GM12878 (cell line): ENCODE measurements around the gene COL18A1. TPM values are rescaled to one million over a fixed set of nuclear protein-coding genes. Genes with fewer than 3 reads are reported as not detected.

Experiments used
- ATAC-seq: fragments of 200-7000 bp; cut with Tn5 transposase; 3 replicates; pipeline ENCODE4 v1.9.1; 2020; ENCODE audit warnings: mild to moderate bottlenecking, moderate library complexity
- BruUV-seq: library from RNA; stranded (reverse); fragments of 400-500 nt; replicated peaks from 2 replicates; lab custom pipeline; 2021; lab: Mats Ljungman, UMichigan
- CTCF ChIA-PET: fragments of 300-600 bp; sonication (Branson Sonifier 250); formaldehyde crosslinking; extraction: SDS; loops from one replicate; lab custom pipeline; 2021; ENCODE audit warnings: inconsistent platforms; lab: Yijun Ruan, JAX
- POLR2A ChIA-PET: fragments of 350-600 bp; formaldehyde crosslinking; extraction: SDS; loops from one replicate; lab custom pipeline; 2021; ENCODE audit warnings: inconsistent platforms; lab: Charles Lee
- RAD21 ChIA-PET: fragments of 300-600 bp; sonication (Branson Sonifier 250); formaldehyde crosslinking; loops from one replicate; lab custom pipeline; 2023; ENCODE audit warnings: antibody characterized with exemption; ENCODE audit not compliant: unreplicated experiment; lab: Charles Lee
- SMC1A ChIA-PET: fragments of 300-600 bp; sonication (Branson Sonifier 250); formaldehyde crosslinking; loops from one replicate; lab custom pipeline; 2023; ENCODE audit not compliant: unreplicated experiment, uncharacterized antibody; lab: Charles Lee
- DNase-seq: peaks from one replicate; pipeline ENCODE4 v3.0.0-alpha.2; 2011; ENCODE audit warnings: low read depth, low spot score
- FAIRE-seq: peaks from 3 replicates; lab custom pipeline; 2011; peaks lifted over from hg19 to GRCh38; lab: Jason Lieb, UNC
- H2AFZ ChIP-seq: 2 replicates; pipeline ENCODE4 v1.6.0; 2011; ENCODE audit warnings: low read depth, low read length, control low read depth; ENCODE audit not compliant: control insufficient read depth
- H3K27ac ChIP-seq: 2 replicates; pipeline ENCODE4 v1.5.1; 2011; ENCODE audit warnings: control low read depth; ENCODE audit not compliant: control insufficient read depth, insufficient read depth
- H3K27me3 ChIP-seq, 2 experiments: replicated peaks in 1 of 2; 2 replicates each; pipeline versions ENCODE4 v1.6.0 to v1.6.1; 2011; ENCODE audit warnings: low read length in 1 of 2; ENCODE audit not compliant: control insufficient read depth in 2 of 2, insufficient read depth in 2 of 2
- H3K36me3 ChIP-seq, 2 experiments: 2 replicates each; pipeline ENCODE4 v1.5.1; 2011; ENCODE audit warnings: low read length in 1 of 2; ENCODE audit not compliant: control insufficient read depth in 2 of 2, insufficient read depth in 2 of 2
- H3K4me1 ChIP-seq: 2 replicates; pipeline ENCODE4 v1.6.1; 2011; ENCODE audit warnings: mild to moderate bottlenecking, low read length, moderate library complexity, mixed read lengths; ENCODE audit not compliant: control insufficient read depth, insufficient read depth
- H3K4me2 ChIP-seq: 2 replicates; pipeline ENCODE4 v1.6.0; 2011; ENCODE audit warnings: control low read depth; ENCODE audit not compliant: control insufficient read depth, insufficient read depth
- H3K4me3 ChIP-seq: fragments of 200-600 bp; sonication (generic); 2 replicates; pipeline ENCODE4 v1.5.1; 2016
- H3K79me2 ChIP-seq: 2 replicates; pipeline ENCODE4 v1.6.0; 2011; ENCODE audit warnings: low read length; ENCODE audit not compliant: control insufficient read depth, insufficient read depth
- H3K9ac ChIP-seq: 2 replicates; pipeline ENCODE4 v1.8.0; 2011; ENCODE audit warnings: low read length, control low read depth, mixed read lengths; ENCODE audit not compliant: control insufficient read depth, insufficient read depth
- H3K9me3 ChIP-seq: replicated peaks from 3 replicates; pipeline ENCODE4 v1.5.1; 2011; ENCODE audit warnings: mild to moderate bottlenecking, low read length; ENCODE audit not compliant: control insufficient read depth, insufficient read depth
- H4K20me1 ChIP-seq: 2 replicates; pipeline ENCODE4 v1.6.0; 2011; ENCODE audit not compliant: control insufficient read depth, insufficient read depth
- CBX3 ChIP-seq: fragments of 200-600 bp; sonication (generic); IDR thresholded peaks from 2 replicates; pipeline ENCODE4 v1.6.1; 2016; ENCODE audit warnings: low read depth, borderline replicate concordance
- E4F1 ChIP-seq: fragments of 450-650 bp; IDR thresholded peaks from 2 replicates; pipeline ENCODE4 v1.6.1; 2018; ENCODE audit warnings: borderline replicate concordance, mild to moderate bottlenecking; ENCODE audit not compliant: partially characterized antibody
- EGR1 ChIP-seq, 2 experiments: IDR thresholded peaks; 1 replicate in 1 of 2; 2 replicates in 1 of 2; pipeline ENCODE4 v1.6.1; 2011 to 2012; ENCODE audit warnings: low read depth in 2 of 2, low read length in 2 of 2, borderline replicate concordance in 1 of 2, mild to moderate bottlenecking in 1 of 2, moderate library complexity in 1 of 2
- HDAC6 ChIP-seq: fragments of 200-600 bp; sonication (generic); IDR thresholded peaks from one replicate; pipeline ENCODE4 v1.8.0; 2017; ENCODE audit warnings: antibody characterized with exemption; ENCODE audit not compliant: unreplicated experiment
- LARP7 ChIP-seq: fragments of 450-650 bp; IDR thresholded peaks from 2 replicates; pipeline ENCODE4 v1.6.1; 2017; ENCODE audit warnings: mild to moderate bottlenecking
- NR2C1 ChIP-seq: fragments of 450-650 bp; IDR thresholded peaks from 2 replicates; pipeline ENCODE4 v1.6.1; 2017; ENCODE audit warnings: antibody characterized with exemption, mild to moderate bottlenecking, moderate library complexity
- NR2C2 ChIP-seq: IDR thresholded peaks from 2 replicates; pipeline ENCODE4 v1.6.1; 2011; ENCODE audit warnings: borderline replicate concordance, low read depth; ENCODE audit not compliant: control insufficient read depth, insufficient read length
- PAX5 ChIP-seq: IDR thresholded peaks from 2 replicates; pipeline ENCODE4 v1.6.1; 2011; ENCODE audit warnings: low read depth, low read length, borderline replicate concordance
- RB1 ChIP-seq: fragments of 450-650 bp; formaldehyde crosslinking; IDR thresholded peaks from 2 replicates; pipeline ENCODE4 v1.6.1; 2017; ENCODE audit warnings: mild to moderate bottlenecking, borderline replicate concordance
- RFX5 ChIP-seq: IDR thresholded peaks from 2 replicates; pipeline ENCODE4 v1.6.1; 2011; ENCODE audit warnings: low read depth, low read length, improper control_type of control experiment
- SIN3A ChIP-seq: IDR thresholded peaks from 2 replicates; pipeline ENCODE4 v1.6.1; 2012; ENCODE audit warnings: low read depth, low read length, improper control_type of control experiment
- SMAD1 ChIP-seq: fragments of 450-650 bp; IDR thresholded peaks from 2 replicates; pipeline ENCODE4 v1.6.1; 2018; ENCODE audit warnings: mild to moderate bottlenecking, low read depth; ENCODE audit not compliant: partially characterized antibody
- SREBF2 ChIP-seq: IDR thresholded peaks from 2 replicates; pipeline ENCODE4 v1.6.1; 2012; ENCODE audit warnings: mild to moderate bottlenecking, low read length
- TAF1 ChIP-seq: IDR thresholded peaks from 2 replicates; pipeline ENCODE4 v1.6.1; 2011; ENCODE audit warnings: mild to moderate bottlenecking, low read depth, low read length, borderline replicate concordance
- ZNF207 ChIP-seq: fragments of 450-650 bp; IDR thresholded peaks from 2 replicates; pipeline ENCODE4 v1.6.1; 2014; ENCODE audit warnings: antibody characterized with exemption, mild to moderate bottlenecking, borderline replicate concordance
- ZZZ3 ChIP-seq: IDR thresholded peaks from 2 replicates; pipeline ENCODE4 v1.6.1; 2011; ENCODE audit warnings: low read depth; ENCODE audit not compliant: control insufficient read depth, insufficient read length
- WGBS: methylation state at CpG from one replicate; pipeline ENCODE4 v1.1.6; 2016; ENCODE audit warnings: low lambda C conversion rate; ENCODE audit not compliant: insufficient replicate concordance, insufficient coverage; ENCODE audit errors: missing lambda C conversion rate; 5-methylcytosine and 5-hydroxymethylcytosine counted together
- in situ Hi-C: fragments of 300-500 bp; cut with MboI; formaldehyde crosslinking; loops from 9 replicates; pipeline ENCODE4 v1.14.3; 2018; ENCODE audit warnings: mixed read lengths
- intact Hi-C: fragments of 100-400 bp; cut with micrococcal nuclease; formaldehyde crosslinking; loops from one replicate; pipeline ENCODE4 v1.14.2; 2022; ENCODE audit not compliant: unreplicated experiment
- polyA plus RNA-seq, 11 experiments: library from polyadenylated mRNA; depleted of rRNA in 4 of 11; unstranded in 6 of 11; stranded (reverse) in 5 of 11; fragments of >200 nt; fragmentation: Nextera tagmentation in 4 of 11; fragmentation: Illumina TruSeq in 1 of 11; extraction: Ambion mirVana in 4 of 11; extraction: Trizol in 1 of 11; gene quantifications; 1 replicate in 1 of 11; 2 replicates in 10 of 11; pipeline versions ENCODE4 v1.2.1 to v1.2.3, GENCODE V29; 2011 to 2016; ENCODE audit warnings: inconsistent platforms in 2 of 11, missing spikeins in 2 of 11, low read depth in 1 of 11
- total RNA-seq, 4 experiments: library from RNA; depleted of rRNA in 3 of 4; stranded (reverse); fragments of >200 nt in 3 of 4; fragmentation: Illumina TruSeq in 1 of 4; extraction: Trizol in 1 of 4; gene quantifications; 2 replicates each; pipeline versions ENCODE4 v1.2.1 to v1.2.3, GENCODE V29; 2013 to 2021
- TF ChIP-seq, protein P1 (sequence below): IDR thresholded peaks from 2 replicates; pipeline ENCODE4 v1.6.1; 2011; ENCODE audit warnings: low read depth, low read length, improper control_type of control experiment, borderline replicate concordance
- TF ChIP-seq, protein P2 (sequence below): fragments of 450-650 bp; conservative IDR thresholded peaks from 2 replicates; pipeline ENCODE4 v1.6.1; 2017; ENCODE audit warnings: mild to moderate bottlenecking, moderate library complexity

The COL18A1 gene
- total and polyA plus RNA-seq, 10 of the 15 experiments (the other 5 are each of a cell fraction or from before 2014, with no cell fraction given), result under 0.01 to 0.49 (median 0.09) TPM; not detected in 3

DNA sequence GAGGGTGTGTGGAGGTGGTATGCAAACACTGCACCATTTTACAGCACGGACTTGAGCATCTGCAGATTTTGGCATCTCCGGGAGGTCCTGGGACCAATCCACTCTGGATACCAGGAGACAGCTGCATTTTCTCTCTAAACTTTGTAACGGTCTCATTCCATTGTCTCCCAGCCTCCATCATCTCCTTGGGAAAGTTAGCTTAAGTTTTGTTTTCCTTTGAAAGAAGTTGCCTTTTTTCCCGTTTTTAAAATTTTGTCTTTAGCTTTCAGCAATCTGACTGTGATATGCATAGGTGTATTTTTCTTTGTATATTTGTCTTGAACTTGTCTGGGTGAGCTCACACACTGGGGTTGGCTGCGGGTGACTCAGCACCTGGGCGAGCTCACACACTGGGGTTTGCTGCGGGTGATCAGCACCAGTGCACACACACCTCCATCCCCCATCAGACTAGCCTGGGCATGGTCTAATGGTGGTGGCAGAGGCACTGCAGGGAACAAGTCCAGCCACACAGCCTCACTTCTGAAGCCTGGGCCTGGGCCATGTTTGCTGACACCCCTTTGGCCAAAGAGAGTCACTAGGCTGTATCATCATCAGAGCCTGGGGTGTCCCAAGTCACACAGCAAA is 32.1 kb upstream of the COL18A1 start:
- Histone ChIP-seq H3K9me3 (no peaks in the 10 kb centered on the region; the same call in 2 of the 3 replicates), H3K27me3 (peaks cover 0 to 2% of the 10 kb centered on the region in 2 experiments; a peak in 1 of 4 replicates), H3K36me3 (no peaks in the 10 kb centered on the region), H3K27ac (no peak overlapping the region), H3K9ac (no peak overlapping the region), H3K4me1 (no peaks in the 10 kb centered on the region), H4K20me1 (no peaks in the 10 kb centered on the region), H3K4me3 (no peak overlapping the region), H3K4me2 (no peak overlapping the region), H3K79me2 (no peaks in the 10 kb centered on the region), H2AFZ (no peak overlapping the region)
- FAIRE-seq, result no peak
- peak; percentile 81 for ATAC-seq
- TF ChIP-seq RFX5 (no peak), SIN3A (no peak), HDAC6 (no peak), SREBF2 (no peak), SMAD1 (no peak), ZNF207 (no peak), NR2C2 (no peak), TAF1 (no peak), PAX5 (no peak), ZZZ3 (no peak), NR2C1 (no peak), EGR1 (IDR thresholded peaks at IDR 0.05; ENCODE audit: borderline replicate concordance in 1 of 2, low read depth in 2 of 2, low read length in 2 of 2) (no peak), RB1 (no peak), CBX3 (no peak), LARP7 (no peak), E4F1 (no peak)
- TF ChIP-seq, protein P1, sequence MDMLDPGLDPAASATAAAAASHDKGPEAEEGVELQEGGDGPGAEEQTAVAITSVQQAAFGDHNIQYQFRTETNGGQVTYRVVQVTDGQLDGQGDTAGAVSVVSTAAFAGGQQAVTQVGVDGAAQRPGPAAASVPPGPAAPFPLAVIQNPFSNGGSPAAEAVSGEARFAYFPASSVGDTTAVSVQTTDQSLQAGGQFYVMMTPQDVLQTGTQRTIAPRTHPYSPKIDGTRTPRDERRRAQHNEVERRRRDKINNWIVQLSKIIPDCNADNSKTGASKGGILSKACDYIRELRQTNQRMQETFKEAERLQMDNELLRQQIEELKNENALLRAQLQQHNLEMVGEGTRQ, result no peak
- TF ChIP-seq, protein P2, sequence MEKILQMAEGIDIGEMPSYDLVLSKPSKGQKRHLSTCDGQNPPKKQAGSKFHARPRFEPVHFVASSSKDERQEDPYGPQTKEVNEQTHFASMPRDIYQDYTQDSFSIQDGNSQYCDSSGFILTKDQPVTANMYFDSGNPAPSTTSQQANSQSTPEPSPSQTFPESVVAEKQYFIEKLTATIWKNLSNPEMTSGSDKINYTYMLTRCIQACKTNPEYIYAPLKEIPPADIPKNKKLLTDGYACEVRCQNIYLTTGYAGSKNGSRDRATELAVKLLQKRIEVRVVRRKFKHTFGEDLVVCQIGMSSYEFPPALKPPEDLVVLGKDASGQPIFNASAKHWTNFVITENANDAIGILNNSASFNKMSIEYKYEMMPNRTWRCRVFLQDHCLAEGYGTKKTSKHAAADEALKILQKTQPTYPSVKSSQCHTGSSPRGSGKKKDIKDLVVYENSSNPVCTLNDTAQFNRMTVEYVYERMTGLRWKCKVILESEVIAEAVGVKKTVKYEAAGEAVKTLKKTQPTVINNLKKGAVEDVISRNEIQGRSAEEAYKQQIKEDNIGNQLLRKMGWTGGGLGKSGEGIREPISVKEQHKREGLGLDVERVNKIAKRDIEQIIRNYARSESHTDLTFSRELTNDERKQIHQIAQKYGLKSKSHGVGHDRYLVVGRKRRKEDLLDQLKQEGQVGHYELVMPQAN, result no peak
- SMC1A ChIA-PET, result no interaction called here
- POLR2A ChIA-PET, result no interaction called here
- intact Hi-C loops (no loop called here), in situ Hi-C loops (no loop called here)
- DNase-seq, result no peak
- CTCF ChIA-PET, result interaction anchor here (1.1 kb wide), 1 partner anchor 57 kb away, joined by 3 read pairs; no protein-coding TSS in a partner anchor
- 18% methylated on average over 7 of the region's 7 CpGs for WGBS
- RAD21 ChIA-PET, result no interaction called here
- BruUV-seq, result no TSS peak
